Measurements from ENCODE around the gene ZFC3H1. TPM values are rescaled to one million over a fixed set of nuclear protein-coding genes. Genes with fewer than 3 reads are reported as not detected.

The ZFC3H1 gene
- total and polyA plus RNA-seq, 2 of the 4 experiments (the other 2 are of a cell fraction), result 16.8 to 23.3 TPM

DNA sequence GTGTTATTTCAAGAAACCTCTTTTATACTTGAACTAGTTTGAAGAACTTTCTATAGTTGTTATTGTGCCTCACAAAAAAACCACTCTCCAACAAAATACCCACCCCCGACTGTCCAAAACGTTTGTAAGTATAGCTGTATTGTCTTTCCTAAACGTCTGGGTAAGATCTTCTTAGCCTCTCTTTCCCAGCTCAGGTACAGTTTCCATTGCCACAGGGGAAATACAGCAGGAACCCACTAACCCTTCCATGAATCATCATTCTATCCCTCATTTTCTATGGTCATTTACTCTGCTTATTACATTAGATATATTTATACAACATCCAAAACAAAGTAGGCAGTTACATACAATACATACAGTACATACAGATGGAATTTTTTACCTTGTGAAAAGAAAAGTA, 70.8 kb downstream of the ZFC3H1 start:
- H3K9ac ChIP-seq (ENCODE audit: low read depth, low read length), result no peak overlapping the region
- H3K4me2 ChIP-seq (ENCODE audit: low read depth, low read length), result no peak overlapping the region
- ChIA-PET CTCF (no interaction called here), POLR2A (ENCODE audit: unreplicated experiment) (no interaction called here)
- BruUV-seq (replicated peaks), result no TSS peak
- no peaks in the 10 kb centered on the region for H3K4me1 ChIP-seq (ENCODE audit: control insufficient read depth, insufficient read depth, low read length)
- H3K23ac ChIP-seq (ENCODE audit: low read depth, low read length), result no peak overlapping the region
- H3K4me3 ChIP-seq (ENCODE audit: insufficient read depth, low read depth, low read length), result no peak overlapping the region
- no peak for TF ChIP-seq RCOR1 (IDR thresholded peaks at IDR 0.05; ENCODE audit: insufficient replicate concordance, low read length)
- no peak for TF ChIP-seq MAZ (IDR thresholded peaks at IDR 0.05; ENCODE audit: borderline replicate concordance, low read depth, low read length)
- H2BK20ac ChIP-seq (ENCODE audit: low read depth, low read length), result no peak overlapping the region
- H3K27ac ChIP-seq (ENCODE audit: insufficient read depth, low read length), result no peak overlapping the region
- H2AK5ac ChIP-seq (ENCODE audit: low read depth, low read length), result no peak overlapping the region
- no peak overlapping the region for H3K14ac ChIP-seq (replicated peaks; ENCODE audit: low read depth, low read length)
- H3K27me3 ChIP-seq (ENCODE audit: control insufficient read depth, insufficient read depth, low read length), result peaks cover 2% of the 10 kb centered on the region
- no peak overlapping the region for H2AFZ ChIP-seq (replicated peaks; ENCODE audit: low read length, poor library complexity)
- H2BK15ac ChIP-seq (ENCODE audit: low read depth, low read length), result no peak overlapping the region
- H2AK9ac ChIP-seq (replicated peaks; ENCODE audit: low read depth, low read length, poor library complexity), result no peak overlapping the region
- no peaks in the 10 kb centered on the region for H4K20me1 ChIP-seq (ENCODE audit: insufficient read depth, low read length)
- no peak overlapping the region for H3K18ac ChIP-seq (ENCODE audit: low read depth, low read length)
- no peak overlapping the region for H4K91ac ChIP-seq (ENCODE audit: insufficient read depth, low read depth, low read length)
- H3K9me3 ChIP-seq (ENCODE audit: control insufficient read depth, insufficient read depth, low read length), result no peaks in the 10 kb centered on the region
- H3K36me3 ChIP-seq (ENCODE audit: control insufficient read depth, insufficient read depth, low read length), result no peaks in the 10 kb centered on the region
- no peaks in the 10 kb centered on the region for H3K79me1 ChIP-seq (ENCODE audit: low read depth in 1 of 2, low read length in 2 of 2)
- no peak overlapping the region for H2BK120ac ChIP-seq (ENCODE audit: low read depth, low read length)
- intact Hi-C loops (cut with micrococcal nuclease) (no loop called here), in situ Hi-C loops (cut with MboI; ENCODE audit: low sequenced_read_pairs) (no loop called here), dilution Hi-C loops (cut with HindIII; ENCODE audit: low sequenced_read_pairs, unreplicated experiment) (no loop called here)
- ATAC-seq (ENCODE audit: low read depth) (no peak), DNase-seq (no peak)
- H4K5ac ChIP-seq (ENCODE audit: low read depth, low read length), result no peak overlapping the region
- no peak overlapping the region for H3K56ac ChIP-seq (ENCODE audit: extremely low read depth, insufficient read depth, low read length)
- WGBS, 2 experiments (ENCODE audit: extremely low coverage in 2 of 2, insufficient read length in 1 of 2), result no CpG with 5 or more reads among the region's 3 CpGs
- no peak overlapping the region for H3K4ac ChIP-seq (ENCODE audit: low read depth, low read length)
- no peak overlapping the region for H4K8ac ChIP-seq (ENCODE audit: low read depth in 2 of 2, low read length in 2 of 2)
- no peak overlapping the region for H2BK5ac ChIP-seq (ENCODE audit: low read depth, low read length, poor library complexity, severe bottlenecking)
- H3K9me1 ChIP-seq (ENCODE audit: insufficient read depth, low read length), result no peaks in the 10 kb centered on the region

Measured in IMR-90 (cell line).